Fibroblast of skin of left biceps (primary cell): Measurements from ENCODE around the gene KRT76.
"Not testable (repeated sequence)": the region's sequence is repeated elsewhere in the genome, so short reads cannot be mapped to it uniquely, and the experiment has no call there.

Experiments
- DNase-seq, 2 experiments: peaks; one replicate each; pipeline ENCODE4 v3.0.0-alpha.2; 2013; ENCODE audit warnings: low read depth in 2 of 2

The KRT76 gene

DNA sequence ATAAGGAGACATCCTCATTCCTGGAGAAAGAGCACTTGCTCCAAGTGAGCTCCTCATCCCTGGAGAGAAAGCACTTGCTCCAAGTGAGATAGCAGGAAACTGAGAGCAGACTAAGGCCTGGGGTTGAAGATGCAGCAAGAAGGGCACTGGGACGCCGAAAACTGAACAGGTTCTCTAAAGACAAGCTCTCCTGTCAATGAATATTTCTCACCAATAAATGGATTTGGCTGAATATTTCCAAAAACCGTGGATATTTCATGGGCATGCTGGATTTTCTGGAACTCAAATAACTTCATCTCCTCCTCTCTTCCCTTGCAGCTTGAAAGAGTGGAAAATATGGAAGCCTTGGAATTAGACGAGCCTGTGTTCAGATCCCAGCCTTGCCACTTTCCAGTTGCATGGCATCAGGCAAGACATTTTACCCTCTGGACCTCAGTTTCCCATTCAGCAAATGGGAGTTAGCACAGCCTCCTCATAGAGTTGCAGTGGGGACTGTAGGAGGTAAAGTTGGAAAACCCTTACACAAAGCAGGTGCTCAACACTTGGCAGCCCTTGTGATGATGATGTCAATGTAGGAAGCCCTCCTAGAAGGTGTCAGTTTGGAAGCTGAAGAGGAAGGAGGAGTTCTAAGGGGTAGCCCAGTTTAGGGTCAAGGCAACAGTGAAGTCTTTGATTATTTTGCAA is 4.4 kb upstream of the KRT76 start:
- no peak for DNase-seq

DNA sequence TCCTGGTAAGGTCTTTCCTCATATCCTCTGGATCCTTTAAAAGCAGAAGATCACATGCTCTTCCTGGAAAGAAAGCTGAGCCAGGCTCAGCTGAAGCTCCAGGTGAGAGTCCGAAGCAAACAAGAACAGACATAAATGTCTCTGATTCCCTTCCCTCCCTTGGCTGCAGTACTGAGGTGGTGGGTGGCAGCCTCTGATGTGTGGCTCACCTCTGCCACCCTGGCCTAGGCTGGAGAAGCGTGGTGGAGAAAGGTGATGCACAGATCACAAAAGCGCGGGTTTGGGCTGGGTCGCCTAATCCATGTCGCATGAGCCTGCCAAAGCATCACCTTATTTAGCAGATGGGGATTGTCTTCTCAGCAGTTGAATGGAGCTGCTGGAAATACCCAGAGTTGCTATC is 2.8 kb upstream of the KRT76 start:
- no peak for DNase-seq

DNA sequence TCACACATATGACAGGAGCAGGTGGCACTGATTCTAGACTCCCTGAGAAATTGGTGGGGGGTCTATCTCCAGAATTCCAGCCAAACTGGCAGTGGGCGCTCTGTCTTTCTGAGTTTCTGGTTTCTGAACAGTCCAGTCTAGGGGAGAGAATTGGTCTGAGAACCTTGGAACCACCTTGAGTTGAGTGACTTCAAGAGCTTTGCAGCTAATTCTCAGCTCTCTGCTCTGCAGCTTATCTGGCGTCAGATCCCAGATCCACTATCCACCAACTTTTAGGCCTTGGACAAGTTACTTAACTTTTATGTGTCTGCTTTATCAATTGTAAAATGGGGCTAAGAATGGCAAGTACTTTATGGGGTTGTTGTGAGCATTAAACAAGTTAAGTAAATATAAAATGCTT is 1.7 kb upstream of the KRT76 start:
- no peak for DNase-seq

DNA sequence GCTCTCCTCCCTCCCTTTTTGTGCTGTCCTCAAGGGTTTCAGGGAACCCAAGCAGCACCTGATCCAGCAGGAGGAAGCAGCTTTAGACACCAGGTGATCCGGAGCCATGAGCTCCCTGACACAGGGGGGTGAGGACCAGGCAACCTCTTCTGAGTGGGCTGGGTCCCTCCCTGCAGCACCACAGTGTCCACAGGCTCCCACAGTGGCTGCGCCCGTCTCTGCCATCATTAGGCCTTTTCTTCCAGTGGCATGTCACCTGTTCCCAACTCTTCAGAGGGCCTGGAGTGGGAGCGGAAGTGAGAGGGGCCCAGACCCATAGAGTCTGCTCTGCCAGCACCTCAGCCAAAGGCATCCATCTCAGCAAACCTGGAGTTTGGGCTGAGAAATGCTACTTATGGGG is 421 bp upstream of the KRT76 start:
- DNase-seq: no peak

DNA sequence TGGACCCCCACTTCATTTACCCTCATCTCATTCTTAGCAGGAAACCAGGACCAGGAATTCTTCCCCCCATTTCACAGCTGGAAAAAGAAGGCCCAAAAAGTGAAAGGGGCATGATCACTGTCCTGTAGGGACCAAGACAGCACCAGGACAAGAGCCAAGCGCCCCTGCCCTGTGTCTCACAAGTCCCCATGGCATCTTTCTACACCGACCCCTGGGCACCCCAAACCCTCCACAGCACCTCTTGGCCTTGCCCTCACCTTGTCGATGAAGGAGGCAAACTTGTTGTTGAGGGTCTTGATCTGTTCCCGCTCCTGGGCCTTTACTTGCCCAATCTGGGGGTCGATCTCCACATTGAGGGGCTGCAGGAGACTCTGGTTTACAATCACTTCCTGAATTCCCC is 710 bp downstream of the KRT76 start:
- DNase-seq: no peak

DNA sequence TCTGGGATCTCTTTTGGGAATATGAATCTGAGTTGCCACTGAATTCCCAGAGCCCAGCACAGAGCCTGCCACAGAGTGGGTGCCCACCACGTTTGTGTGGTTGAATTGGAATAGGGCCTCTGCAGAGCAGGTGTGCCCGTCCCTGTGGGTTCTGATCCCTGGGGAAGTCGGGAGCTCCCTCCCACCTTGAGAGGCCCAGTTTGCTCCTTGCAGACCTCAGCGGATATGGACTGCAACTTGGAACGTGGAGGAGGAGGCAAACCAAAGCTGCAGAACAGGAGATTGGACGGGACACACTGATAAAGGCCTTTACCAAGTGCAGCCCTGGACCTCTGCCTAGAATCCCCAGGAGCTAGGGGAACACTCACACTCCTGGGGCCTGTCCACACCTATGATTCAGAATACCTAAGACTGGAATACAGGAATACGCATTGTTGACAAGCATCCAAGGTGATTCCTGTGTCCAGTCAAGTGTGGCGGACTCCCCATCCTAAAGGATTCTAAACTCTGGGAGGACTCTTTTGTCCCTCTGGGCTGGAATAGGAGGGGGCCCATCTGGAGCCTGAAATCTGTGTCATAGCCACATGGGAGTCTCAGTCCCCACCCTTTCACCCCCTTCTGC is 2.4 kb downstream of the KRT76 start:
- no peak for DNase-seq

DNA sequence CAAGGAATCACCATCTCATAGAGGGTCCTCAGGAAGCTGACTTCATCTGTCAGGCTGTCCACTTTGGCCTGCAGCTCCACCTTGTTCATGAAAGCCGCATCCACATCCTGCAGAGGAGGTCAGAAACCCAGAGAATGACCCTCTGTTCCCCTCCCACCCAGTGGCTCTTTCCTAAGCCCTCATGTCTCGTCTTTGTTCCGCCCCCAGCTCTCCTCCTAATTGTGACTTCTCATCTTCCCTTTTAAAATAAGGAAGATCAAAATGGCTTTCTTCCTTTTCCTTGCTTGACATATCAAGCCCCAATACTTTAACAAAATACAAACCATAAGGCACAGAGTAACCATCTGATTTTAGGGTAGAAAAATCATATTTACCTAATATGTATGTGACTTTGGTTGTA is 4.4 kb downstream of the KRT76 start:
- no peak for DNase-seq

DNA sequence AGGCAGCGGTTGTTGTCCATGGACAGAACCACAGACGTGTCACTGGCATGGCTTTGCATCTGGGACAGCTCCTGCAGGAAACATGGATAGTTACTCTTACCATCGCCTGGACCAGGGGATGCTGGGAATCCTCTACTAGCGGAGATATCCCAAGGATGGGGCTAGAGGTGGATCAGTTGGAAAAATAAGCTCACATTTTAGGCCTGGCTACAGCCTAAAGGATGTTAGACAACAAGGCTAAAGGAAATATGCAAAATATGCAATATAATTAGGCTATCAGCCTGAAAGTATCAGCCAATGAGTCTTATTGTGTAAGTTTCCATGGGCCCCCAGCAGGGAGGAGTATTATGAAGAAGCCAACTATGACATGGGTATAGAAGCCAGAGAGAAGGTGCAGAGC is 5.0 kb downstream of the KRT76 start:
- DNase-seq: no peak

DNA sequence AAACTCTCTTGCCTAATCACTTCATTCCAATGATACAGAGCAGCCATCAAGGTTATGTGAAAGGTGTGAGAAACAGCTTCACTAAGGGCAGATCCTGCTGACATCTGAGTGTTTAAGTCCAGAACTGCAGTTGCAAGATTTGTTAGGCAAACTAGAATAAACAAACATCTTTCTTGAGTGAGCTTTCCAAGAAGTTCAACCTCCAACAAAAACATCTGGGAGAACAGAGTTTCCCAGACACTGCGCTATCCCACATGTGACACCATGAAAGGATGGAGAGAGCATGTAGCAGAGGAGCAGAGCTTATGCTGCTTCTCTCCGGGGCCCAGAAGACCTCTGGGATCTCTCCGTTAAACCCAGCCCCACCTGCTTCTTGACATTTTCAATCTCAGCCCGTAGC is 5.6 kb downstream of the KRT76 start:
- DNase-seq: no peak

DNA sequence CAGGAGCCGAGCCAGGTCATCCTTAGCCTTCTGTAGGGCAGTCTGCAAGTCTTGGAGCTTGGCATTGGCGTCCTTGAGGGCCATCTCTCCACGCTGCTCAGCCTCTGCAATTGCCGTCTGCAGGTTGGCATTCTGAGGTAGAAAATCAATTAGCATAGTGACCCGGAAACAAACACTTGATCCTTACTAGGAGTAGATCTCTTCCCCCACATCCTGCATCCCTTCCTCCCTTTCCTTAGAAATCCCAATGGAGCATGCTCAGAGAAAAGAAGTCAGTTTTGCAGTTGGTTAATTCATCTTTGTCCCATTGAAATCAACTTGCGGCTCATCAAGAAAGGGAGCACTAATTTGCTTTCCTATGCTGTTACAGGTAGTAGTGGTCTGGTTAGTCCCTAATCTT is 6.1 kb downstream of the KRT76 start:
- no peak for DNase-seq

DNA sequence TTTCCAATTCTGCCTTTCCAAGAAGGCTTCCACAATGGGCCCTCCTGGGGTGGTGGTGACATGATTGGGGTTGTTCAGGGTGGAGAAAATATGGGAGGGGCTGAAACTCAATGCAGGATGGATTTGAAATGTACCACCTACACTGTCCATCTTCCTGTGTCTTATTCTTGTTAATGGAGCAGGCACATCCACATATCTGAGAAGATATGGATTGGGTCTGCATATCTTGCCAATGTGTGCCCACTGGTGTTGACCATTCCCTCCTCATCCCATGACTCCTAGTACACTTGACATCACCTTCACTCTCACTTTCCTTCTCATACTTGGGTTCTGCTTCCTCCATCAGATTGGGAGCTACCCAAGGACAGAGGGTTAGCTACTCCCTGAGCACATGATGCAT is 7.2 kb downstream of the KRT76 start:
- DNase-seq: no peak

DNA sequence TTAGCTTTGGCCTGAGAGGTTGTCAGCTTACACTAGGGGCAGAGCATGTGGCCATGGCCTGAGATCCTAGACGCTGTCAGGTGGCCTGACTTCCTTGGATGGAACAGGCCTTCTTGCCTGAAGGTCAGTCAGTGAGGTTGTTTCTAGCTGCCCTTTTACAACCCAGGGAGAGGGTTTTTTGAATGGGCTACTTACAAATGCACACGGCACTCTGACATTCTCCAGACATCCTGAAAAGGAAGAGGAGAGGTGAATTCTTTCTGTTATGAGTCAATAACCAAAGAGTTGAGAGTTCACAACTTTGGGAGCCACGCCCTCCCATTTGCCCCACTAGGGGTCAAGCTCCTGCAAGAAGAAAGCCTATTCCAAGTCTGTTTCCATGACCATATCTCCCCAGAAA is 7.8 kb downstream of the KRT76 start:
- no peak for DNase-seq

DNA sequence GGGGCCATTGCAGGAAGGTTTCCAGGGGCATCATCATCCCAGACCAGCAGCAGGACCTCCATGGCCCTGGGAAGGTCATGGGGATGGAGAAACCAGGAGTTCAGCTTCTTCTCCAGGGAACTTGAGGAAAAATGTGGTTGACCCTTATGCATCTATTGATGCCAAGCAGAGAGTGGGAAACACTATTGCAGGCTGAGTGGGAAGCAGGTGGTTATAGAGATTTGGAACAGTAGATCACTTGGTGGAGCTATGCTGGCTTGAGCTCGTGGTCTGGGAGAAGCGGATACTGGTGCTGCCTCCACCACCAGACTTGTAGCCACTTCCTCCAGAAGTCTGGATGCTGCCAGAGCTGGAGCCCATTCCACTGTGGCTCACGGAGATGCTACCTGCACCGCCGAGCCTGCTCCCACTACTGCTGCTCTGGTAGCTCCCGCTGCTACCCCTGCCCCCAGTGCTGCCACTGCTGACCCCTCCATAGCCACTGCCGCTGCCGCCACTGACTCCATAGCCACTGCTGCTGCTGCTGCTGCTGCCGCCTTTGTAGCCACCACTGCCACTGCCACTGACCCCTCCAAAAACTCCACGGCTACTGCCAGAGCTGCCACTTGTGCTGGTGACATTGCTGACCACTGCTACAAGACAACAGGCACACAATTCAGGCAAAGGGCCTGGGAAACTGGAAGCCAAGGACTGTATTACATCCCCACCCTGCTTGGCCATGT is 8.5 kb downstream of the KRT76 start:
- DNase-seq: no peak

DNA sequence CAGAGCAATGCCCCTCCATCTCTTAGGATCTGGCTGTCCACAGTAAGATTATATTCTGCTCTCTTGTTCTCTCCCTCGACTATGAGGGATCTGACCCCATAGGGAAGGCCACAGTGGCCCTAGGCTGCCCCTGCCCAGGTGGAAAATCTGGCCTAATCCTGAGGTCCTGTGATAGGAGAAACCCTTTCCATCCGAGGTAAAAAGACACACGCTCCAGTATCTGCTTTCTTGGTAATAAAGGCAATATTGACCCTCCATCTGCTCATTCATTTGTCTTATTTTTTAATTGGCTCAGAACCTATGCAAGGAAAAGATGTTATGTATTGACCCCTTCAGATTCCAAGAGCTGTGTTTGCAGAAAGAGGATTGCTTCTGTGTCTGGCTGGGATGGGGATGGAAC is 9.7 kb downstream of the KRT76 start:
- no peak for DNase-seq

DNA sequence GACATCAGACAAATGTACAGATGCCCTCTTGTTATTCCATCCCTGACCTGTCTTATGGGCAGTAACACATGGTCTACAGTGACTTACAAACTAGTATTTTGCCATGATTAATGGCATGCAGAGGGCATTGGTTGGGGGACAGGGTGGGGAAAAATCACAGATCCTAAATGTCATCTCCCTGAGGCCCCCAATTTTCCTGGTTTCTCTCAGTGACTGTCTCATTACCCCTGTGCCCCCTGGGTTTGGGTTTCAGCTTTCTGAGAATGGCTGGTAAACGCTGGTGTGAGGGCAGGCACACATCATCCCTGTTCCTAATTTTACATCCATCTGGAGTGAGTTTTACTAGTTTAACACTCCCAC is 10.1 kb downstream of the KRT76 start:
- no peak for DNase-seq

DNA sequence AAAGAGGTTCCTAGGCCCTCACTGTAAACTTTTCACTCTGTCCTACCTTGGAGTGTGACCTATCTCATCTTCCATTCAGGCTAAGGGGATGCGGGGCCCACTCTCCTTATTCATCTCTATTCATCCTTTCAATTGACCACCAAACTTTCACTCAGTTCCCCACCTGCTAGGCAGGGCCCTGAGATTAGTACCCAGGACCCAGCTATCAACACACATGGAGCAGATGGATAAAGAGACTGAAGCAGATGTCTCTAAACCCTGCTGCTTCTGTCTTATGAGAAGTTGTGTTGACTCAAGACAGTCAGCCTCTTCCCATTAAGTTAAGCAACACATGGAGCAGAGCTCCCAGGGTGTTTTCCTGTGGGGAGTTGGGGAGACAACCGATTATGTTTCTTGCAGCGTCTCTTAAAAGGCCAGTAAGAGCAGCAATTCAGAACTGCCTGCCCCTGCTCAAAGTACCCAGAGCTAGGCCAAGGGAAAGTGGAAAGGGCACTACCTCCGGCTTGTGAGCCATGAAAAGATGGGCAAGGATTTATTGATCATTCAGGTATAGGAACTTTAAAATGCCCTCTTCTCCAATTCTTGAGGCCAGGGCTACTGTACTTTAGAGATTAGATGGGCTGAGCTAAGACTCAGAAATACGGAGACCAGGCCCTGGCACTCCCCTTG is 10.7 kb downstream of the KRT76 start:
- DNase-seq: no peak

DNA sequence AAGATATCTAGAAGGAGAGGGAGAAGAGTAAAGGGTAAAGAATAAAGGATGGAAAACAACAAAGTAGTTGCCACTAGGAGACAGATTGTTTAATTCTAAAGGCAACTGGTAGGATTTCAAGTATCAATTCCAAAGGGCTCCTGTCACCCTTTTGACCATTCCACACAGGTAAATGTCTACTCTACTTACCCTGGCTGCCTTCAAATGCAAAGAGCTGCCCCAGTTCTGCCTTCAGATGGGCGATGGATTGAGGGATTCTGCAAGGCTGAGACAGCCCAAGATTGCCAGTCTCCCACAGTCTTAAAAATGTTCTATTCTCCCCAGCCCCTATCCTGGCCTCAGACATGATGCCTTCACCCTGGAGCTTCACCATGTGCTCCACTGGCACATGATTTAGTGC is 11.4 kb downstream of the KRT76 start:
- DNase-seq: no peak

DNA sequence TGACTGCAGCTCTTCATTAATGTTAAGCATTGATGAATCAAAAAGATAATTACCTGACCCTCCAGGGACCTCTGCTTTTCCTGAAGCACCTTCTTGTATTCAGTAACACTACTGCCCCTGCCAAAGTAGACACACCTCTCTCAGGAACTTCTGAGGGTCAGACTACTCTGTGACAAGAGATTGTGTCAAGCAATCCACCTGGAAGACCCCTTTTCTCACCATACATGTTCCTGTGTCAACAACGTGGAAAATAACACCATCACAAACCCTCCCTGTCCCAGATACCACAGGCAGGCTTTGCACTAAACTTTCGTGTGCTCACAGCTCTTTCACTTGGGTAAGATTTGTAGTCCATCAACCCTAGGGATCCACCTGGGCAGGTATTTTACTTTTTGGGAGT is 13.2 kb downstream of the KRT76 start:
- DNase-seq: no peak

DNA sequence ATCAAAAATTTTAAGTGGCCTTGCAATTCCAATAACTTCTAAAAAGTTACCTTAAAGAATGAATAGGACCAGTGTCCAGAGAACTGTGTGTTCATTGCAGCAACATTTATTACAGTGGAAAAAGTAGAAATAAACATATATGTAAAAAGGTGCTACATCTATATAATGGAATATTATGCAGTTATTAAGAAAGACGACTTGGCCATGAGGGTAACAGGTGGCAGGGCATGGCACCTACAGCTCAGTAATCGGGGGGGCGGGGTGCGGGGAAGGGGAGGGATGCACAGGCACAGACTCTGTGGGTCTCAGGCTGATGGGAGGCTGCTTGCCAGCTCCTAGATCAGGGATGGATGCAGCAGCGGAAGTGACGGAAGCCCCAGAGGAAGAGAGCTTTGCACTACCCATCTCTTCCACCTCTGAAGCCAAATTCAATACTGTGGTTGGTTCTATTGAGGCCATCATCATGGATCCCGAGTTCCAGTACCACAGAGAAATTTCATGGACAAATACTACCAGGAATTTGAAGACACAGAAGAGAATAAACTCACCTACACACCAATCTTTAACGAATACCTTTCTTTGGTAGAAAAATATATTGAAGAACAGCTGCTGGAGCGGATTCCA is 14.0 kb downstream of the KRT76 start:
- DNase-seq: no peak

DNA sequence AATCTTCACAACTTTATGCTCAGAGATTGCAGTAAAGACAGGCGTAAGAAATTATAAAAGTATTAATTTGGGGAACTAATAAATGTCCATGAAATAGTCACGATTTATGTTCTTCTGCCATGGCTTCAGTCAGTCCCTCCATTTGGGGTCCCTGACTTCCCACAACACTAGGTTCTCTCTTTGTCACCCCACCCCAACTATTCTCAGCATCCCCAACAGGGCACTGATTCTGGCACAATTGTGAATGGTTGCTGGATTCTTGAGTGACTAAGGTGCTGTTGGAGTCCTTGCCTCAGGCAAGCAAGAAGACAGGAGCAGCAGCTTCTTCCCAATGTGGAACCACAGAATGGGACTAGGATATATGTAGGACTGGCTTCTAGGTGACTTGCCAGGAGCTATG is 15.3 kb downstream of the KRT76 start:
- DNase-seq: no peak

DNA sequence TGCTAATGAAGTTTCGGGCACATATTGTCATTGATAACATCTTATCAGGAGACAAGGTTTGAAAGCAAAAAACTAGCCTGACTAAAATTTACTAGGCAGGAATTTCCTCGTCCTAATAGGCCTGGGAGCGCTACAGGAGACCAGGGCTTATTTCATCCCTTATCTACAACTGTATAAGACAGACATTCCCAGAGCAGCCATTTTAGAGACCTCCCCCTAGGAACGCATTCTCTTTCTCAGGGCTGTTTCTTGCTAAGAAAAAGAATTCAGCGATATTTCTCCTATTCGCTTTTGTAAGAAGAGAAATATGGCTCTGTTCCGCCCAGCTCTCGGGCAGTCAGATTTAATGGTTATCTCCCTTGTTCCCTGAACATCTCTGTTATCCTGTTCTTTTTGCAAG is 15.9 kb downstream of the KRT76 start:
- not testable (repeated sequence) for DNase-seq

DNA sequence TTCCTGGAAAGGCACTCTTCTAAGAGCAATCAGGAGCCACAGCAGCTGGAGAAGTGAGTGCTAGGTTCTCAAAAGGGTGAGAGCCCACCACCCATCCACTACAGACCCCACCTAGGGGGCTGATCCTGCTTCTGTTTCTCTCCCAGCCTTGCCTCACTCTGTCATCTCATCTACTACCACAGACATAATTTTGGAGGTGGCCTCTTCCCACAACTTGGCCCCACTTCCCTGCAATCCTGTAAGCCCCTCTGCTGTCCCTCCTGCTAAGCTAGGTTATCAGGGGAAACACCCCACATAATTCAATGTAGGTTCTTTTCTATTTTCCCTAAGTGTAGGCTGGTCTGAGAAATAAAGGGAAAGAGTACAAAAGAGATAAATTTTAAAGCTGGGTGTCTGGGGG is 16.5 kb downstream of the KRT76 start:
- no peak for DNase-seq

DNA sequence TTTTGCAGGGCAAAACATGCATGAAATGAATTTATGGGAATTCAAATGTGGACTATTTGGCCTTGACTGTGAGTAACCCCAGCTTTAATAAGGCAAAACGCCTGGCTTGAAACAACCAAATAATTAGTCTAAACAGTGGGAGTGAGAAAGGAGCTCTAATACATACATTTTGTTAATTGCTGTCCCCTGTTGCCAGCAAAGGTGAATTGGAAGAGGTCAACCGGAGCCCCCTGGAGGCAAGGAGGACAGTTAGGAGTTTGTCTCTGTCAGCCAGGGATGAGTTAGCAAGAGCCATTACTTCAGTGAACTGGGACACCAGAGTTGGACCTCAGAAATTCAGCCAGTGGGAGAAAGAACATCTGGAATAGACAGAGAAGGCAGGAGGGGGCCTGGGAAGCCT is 17.4 kb downstream of the KRT76 start:
- no peak for DNase-seq
